Thyroid gland (tissue), 4 donors: ENCODE data around the gene LSM4.

ENCODE experiments used
- CTCF ChIP-seq, 6 experiments: fragments of 200-600 bp in 3 of 6; fragments of 450-650 bp in 3 of 6; sonication (generic) in 3 of 6; IDR thresholded peaks; one replicate each; pipeline ENCODE4 v1.5.1; 2016 to 2019; ENCODE audit warnings: antibody characterized with exemption in 6 of 6, mild to moderate bottlenecking in 2 of 6, inconsistent platforms in 1 of 6, moderate library complexity in 1 of 6
- POLR2A ChIP-seq, 2 donors: fragments of 450-650 bp; IDR thresholded peaks; one replicate each; pipeline ENCODE4 v1.6.1; 2017; ENCODE audit warnings: antibody characterized with exemption in 2 of 2, mild to moderate bottlenecking in 2 of 2, moderate library complexity in 1 of 2

GRCh38 chr19:18336121-18336520 is 13.2 kb upstream of the LSM4 start:
- TF ChIP-seq CTCF (IDR thresholded peaks at IDR 0.05) (no peak), POLR2A (IDR thresholded peaks at IDR 0.05) (no peak)
